Activated CD4-positive, alpha-beta T cell treated with anti-CD3 and anti-CD28 coated beads, Interleukin-2, amount 50 U/mL, for 4 hours (primary cell): ENCODE measurements around the gene ZBP1.

Experiments
- DNase-seq, 2 experiments: peaks; one replicate each; pipeline ENCODE4 v3.0.0-alpha.2; 2020

The ZBP1 gene

DNA sequence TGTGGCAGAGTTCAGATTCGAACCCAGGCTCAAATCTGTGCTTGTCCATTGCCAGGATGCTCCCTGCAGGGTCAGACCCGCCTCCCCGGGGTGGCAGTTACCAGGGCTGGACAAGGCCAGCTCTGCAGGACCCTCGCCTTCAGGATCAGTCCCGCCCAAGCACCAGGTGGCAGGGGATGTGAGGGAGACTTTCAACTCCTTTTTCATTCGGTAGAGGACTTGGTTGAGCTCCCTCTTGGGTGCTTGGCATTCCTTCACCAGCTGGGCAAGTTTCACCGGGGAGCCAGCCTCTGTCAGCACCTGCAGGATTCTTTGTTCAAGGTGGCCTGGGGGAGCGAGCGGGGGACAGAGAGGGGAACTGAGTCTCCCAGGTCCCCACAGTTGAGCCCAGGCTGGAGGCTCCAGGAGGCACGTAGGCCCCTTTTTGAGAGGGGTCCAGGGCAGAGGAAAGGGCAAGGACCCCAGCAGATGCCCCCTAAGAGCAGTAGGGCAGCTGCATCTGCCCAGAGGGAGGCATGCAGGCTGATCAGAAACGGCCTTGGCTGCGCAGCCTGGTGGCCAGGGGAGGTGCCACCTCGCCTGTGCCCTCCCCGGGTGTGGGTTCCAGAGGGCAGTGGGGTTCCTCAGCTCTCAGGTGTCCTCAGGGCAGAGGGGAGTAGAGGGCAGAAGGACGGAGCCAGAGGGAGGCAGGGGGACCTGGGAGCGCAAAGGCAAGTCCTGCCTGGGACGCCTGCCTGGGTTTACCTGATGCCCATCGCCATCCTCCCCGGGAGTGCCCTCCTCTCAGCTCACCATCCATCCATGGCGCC is 3.9 kb downstream of the ZBP1 start:
- DNase-seq, result no peak

DNA sequence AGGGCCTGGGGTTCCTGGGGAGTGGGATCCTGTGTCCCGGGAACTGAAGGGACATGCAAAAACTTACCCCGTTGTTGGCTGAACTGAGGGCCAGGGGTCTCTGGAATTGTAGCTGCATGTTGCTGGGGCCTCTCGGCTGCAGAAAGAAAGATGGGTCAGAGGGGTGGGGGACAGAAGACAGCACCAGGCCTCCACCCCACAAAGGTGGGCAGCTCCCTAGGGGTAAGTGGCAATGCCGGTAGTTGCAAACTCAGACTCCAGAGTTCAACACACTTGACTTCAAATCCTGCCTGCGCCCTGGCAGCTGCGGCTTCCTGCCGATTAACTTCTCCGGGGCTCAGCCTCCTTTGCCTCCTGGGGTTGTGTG is 4.8 kb downstream of the ZBP1 start:
- DNase-seq, result no peak

- DNase-seq, result no peak
Measured at GRCh38 chr20:57614490-57615444, 5.5 kb downstream of the ZBP1 start.

- DNase-seq, result no peak
Measured at GRCh38 chr20:57613481-57613921, 6.7 kb downstream of the ZBP1 start.

DNA sequence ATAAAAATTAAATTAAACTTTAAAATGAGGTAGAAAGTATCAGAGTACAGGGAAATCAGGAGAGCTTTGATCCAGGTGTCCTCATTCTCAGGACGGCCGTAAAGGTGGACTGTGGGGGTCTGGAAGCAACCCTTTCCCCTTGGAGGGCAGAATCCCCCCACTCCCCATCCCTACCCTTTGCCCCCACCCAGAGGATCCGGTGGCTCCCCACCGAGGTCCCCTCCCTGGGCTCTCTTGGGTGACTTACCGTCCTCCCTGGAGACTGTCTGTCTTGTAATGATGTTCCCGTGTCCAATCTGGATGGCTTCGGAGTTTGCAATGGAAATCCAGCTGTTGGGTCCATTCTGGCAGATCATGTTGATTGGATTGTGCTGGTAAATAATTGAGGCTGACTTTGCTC is 7.3 kb downstream of the ZBP1 start:
- DNase-seq, result no peak

DNA sequence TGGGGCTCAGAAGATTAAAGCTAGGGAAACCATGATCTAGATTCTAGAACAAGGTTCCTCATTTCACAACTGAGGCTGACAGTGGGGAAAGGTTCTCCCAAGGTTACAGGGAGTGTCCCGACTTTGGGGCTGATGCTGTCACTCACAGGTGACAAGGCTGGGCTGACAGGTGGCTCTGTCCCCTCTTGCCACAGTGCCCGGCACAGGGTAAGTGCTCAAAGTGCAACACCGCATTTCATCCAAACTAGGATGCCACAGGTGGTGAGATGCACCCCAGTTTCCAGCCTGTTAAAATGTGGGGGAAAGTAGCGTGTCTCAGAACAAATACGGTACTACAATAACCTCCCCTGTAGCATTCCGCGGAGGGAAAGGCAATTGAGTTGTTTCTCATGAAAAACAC is 7.8 kb downstream of the ZBP1 start:
- no peak for DNase-seq

DNA sequence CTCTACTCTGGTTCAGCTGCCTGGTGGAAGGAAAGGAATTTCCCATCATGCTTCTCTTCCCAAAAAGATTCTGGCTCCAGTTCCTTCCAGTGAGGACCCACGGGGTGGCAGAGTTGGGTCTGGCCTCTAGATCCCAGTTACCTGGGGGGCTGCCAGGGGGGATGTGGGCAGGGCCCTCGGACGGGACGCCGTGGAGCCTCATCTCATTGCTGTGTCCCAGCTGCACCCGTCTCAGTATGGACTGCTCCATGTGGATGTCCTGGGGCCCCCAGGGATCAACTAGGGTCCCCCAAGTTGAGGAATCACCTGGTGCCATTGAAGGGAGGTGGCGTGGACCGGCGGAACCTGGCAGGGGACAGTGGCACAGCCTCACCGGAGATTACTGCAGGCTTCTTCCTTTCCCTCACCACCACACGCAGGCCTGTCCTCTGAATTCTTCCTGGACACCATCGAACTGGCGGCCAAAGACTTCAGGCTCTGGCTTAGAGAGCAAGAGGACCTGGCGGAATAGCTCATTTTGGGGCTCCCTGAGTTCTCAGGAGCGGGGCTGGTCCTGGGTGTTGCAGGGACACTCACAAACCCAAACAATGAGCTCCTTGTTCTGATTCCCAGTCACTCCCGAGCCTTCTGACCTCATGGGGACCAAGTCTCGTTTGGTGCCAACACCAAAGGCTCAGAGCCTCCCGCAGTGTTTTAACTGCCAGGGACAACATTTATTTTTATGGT is 8.5 kb downstream of the ZBP1 start:
- DNase-seq, result no peak

DNA sequence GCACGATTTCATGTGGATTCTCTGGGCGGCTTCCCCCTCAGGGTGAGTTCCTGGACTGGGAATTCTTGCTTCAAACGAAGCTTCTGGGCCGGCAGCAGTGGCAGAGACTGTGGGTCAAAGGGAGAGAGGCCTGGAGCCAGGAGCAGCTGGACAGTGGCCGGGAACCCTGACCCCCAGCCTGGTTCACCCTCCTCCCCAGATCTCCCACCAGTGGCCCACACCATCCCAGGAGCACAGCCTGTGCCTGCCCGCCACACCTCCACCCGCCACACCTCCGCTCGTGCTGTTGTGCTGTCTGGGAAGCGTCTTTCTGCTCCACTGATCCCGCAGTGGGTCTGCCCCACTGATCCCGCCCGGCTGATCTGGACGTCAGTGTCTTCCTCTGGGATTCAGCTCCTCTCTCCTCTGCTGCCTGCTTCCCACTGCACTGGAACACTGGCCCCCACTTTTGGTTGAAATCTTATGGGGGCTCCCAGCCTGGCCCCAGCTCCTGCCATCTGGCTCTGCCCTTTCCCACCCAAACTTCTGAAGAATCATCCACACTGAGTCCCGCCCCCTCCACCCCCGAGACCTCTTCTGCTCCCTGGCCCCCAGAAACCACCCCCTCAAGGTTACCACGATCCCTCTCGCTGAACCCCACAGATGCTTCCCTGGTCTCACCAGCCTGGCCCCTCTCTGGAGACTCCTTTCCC is 9.8 kb downstream of the ZBP1 start:
- DNase-seq, result no peak

GRCh38 chr20:57609842-57610167 is 10.4 kb downstream of the ZBP1 start:
- no peak for DNase-seq

- no peak for DNase-seq
Measured at GRCh38 chr20:57609086-57609841, 11.0 kb downstream of the ZBP1 start.

DNA sequence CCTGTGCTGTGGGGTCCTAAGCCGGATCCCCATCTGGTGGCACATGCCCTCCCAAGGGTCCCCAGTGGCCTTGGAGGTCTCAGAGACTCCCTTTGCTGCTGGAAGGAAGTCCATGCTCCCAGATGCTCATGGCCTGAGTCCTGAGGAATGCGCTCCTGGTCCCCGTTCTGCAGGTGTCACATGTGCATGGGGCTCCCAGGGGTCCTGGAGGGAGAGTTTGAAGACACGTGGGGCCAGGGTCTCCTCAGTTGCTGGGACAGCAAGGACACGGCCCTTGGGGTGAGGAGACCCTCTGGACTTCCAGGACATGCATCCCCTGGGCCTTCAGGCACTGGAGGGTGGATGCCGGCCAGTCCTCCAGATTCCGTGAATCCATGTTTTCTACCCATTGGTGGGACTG is 11.7 kb downstream of the ZBP1 start:
- DNase-seq, result no peak

DNA sequence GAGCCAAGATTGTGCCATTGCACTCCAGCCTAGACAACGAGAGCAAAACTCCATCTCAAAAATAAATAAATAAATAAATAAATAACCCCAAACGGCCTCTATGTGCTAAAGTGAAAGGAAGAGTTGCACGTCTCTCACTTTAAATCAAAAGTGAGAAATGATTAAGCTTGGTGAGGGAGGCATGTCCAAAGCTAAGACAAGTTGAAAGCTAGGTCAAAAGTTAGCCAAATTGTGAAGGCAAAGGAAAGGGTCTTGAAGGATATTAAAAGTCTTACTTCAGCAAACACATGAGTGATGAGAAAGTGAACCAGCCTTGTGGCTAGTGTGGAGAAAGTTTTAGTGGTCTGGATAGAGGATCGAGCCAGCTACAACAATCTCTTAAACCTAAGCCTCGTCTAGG is 14.3 kb downstream of the ZBP1 start:
- no peak for DNase-seq

DNA sequence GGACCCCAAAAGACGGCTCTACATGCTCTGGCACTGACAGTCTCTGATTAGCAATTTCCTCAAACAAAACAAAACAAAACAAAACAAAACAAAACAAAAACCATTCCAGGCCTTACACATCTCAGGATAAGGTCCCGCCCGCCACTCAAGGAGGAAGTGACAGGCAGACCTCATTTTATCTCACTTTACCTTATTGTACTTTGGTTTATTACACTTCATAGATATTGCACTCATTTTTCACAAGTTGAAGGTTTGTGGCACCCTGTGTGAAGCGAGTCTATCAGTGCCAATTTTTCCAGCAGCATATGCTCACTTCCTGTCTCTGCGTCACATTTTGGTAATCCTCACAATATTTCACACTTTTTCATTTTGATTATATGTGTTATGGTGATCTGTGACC is 15.2 kb downstream of the ZBP1 start:
- DNase-seq, result no peak

GRCh38 chr20:57603120-57603519 is 17.1 kb downstream of the ZBP1 start:
- no peak for DNase-seq

DNA sequence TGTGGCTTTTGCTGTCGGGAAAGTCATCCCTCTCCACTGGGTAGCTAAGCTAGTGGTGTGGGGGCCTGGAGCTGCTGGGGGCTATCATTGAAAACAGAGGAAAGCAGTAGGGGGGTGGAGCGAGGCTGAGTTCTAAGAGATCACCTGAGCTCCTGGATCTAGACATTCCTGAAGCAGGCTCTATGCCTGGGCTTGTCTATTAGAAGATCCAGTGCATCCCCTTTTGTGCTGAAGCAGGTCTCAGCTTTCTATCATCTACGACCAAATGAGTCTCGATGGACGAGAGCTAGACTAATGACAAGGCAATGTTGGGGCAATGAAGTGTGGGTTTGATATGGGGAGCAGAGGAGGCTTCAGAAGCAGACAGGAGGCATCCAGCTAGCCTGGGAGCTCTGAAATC is 18.5 kb downstream of the ZBP1 start:
- no peak for DNase-seq

DNA sequence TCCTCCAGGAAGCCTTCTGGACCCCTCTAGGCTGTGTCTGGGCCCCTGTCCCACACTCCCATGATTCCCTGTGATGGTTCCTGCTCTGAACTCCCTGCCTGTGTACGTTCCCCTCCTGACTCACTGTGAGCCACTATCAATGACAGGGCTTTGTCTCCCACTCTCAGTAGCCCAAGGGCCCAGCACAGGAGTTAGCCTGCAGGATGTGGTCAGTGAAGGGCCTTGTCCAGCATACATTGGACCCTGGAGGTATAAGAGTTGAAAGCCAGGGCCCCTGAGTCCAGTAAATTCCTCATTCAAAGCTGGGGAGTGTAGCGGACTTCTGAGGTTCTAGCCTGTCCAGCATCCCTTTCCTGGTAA is 19.0 kb downstream of the ZBP1 start:
- DNase-seq, result no peak

DNA sequence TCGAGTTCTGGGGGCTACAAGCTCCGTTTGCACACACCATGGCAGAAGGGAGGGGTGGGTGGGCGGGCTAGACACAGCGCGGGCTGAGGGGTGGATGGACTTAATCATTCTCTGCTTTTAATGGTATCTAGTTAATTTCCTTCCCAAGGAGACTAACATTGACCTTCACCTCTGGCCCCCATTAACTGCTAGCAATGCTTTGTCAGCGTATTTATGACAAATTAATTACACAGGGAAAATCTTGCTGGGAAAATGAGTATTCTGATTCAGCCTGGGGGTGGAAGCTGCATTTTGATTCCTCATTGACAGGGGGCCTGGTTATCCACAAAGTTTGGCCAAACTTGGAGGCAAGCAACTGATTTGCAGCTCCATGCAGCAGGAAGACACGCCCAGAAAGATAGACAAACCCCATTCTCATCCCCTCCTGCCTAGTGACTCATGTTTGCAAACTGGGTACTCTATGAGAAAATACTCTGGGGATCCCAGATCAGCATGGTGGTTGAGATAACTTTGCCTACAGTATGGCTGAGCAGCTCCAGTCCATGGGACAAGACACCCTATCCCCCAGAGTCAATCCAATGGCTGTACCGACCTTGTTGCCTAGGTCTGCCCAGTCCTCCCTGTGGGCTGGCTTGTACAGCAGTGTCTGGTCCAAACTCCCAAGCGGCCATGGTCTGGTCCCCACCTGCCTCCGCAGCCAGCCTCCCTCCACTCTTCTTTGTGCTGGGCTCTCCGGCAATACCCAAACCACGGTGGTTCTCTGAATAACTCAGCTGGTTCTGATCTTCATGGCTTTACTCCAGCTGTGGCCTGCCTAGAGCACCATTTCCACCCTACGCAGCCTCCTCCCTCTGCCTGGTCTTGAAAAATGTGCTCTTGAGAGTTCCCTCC is 19.7 kb downstream of the ZBP1 start:
- no peak for DNase-seq

GRCh38 chr20:57598491-57598890 is 21.7 kb downstream of the ZBP1 start:
- DNase-seq, result no peak

GRCh38 chr20:57598060-57598459 is 22.2 kb downstream of the ZBP1 start:
- DNase-seq, result no peak

- peak; percentile 64 to 65 for DNase-seq
Measured at GRCh38 chr20:57596998-57597939, 23.0 kb downstream of the ZBP1 start.
